A549 (cell line): Measurements from ENCODE around the gene CER1.

Experiments
- BHLHE40 ChIP-seq: IDR thresholded peaks from 2 replicates; pipeline ENCODE4 v1.6.1; 2012; ENCODE audit warnings: low read depth, low read length, inconsistent platforms
- CEBPB ChIP-seq, 2 experiments: fragments of >200 bp in 1 of 2; sonication (Bioruptor Twin) in 1 of 2; formaldehyde crosslinking in 1 of 2; IDR thresholded peaks; 2 replicates each; pipeline ENCODE4 v1.6.1; 2012 to 2016
- CTCF ChIP-seq: fragments of >200 bp; sonication (Bioruptor Twin); formaldehyde crosslinking; IDR thresholded peaks from 3 replicates; pipeline ENCODE4 v1.5.1; 2016
- HOXB13 ChIP-seq: fragments of 250-450 bp; sonication (Bioruptor Pico); IDR thresholded peaks from 2 replicates; pipeline ENCODE4 v1.5.0; 2020; ENCODE audit warnings: low read depth, mild to moderate bottlenecking, moderate library complexity
- KDM1A ChIP-seq: fragments of 200-600 bp; sonication (generic); IDR thresholded peaks from 2 replicates; pipeline ENCODE4 v1.6.1; 2016; ENCODE audit warnings: low read depth, mild to moderate bottlenecking
- POLR2A ChIP-seq: IDR thresholded peaks from 2 replicates; pipeline ENCODE4 v1.6.1; 2012; ENCODE audit warnings: mild to moderate bottlenecking, low read length
- RCOR1 ChIP-seq: fragments of 150-350 bp; IDR thresholded peaks from 2 replicates; pipeline ENCODE4 v1.6.1; 2014; ENCODE audit warnings: antibody characterized with exemption, low read length, low read depth
- RNF2 ChIP-seq: fragments of 200-600 bp; sonication (generic); IDR thresholded peaks from 2 replicates; pipeline ENCODE4 v1.6.1; 2016; ENCODE audit warnings: low read depth, mild to moderate bottlenecking, antibody characterized with exemption, moderate library complexity, borderline replicate concordance
- ZFP36 ChIP-seq: fragments of 450-650 bp; IDR thresholded peaks from 2 replicates; pipeline ENCODE4 v1.6.1; 2014; ENCODE audit warnings: borderline replicate concordance; ENCODE audit not compliant: partially characterized antibody
- TF ChIP-seq, protein P1 (sequence below): IDR thresholded peaks from 2 replicates; pipeline ENCODE4 v1.6.1; 2012

DNA sequence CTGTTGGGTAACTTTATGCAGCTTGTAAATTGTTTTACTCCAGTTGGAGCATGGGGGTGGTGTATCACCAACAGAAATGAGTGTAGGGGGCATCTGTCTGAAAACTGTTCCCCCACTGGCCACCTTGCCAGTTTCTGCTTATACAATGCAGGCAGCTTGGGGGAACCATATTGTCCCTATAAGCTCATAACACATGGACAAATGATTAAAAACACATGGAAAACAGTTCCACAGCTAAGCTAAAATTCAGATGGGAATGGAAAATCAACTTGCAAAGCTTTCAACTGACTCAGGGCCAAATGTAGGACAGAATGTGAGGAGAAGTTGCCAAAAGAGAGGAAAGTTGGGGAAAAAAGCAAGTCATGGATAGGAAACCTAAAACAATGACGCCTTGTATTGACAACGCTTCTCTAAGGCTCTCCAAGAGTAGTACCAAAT, 7.9 kb upstream of the CER1 start:
- TF ChIP-seq CTCF (no peak), RNF2 (no peak), HOXB13 (CRISPR knock-in tag) (no peak), POLR2A (no peak), RCOR1 (no peak), ZFP36 (no peak), BHLHE40 (no peak), CEBPB (IDR thresholded peaks at IDR 0.05) (no peak), KDM1A (no peak)
- TF ChIP-seq, protein P1, sequence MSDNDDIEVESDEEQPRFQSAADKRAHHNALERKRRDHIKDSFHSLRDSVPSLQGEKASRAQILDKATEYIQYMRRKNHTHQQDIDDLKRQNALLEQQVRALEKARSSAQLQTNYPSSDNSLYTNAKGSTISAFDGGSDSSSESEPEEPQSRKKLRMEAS: no peak
